Adipocyte (in vitro differentiated cells): ENCODE measurements around the gene ACCS.

ENCODE experiments used
- DNase-seq: peaks from one replicate; pipeline ENCODE4 v3.0.0-alpha.2; 2015; ENCODE audit warnings: low read depth
- H3K27me3 ChIP-seq: replicated peaks from 2 replicates; pipeline ENCODE4 v1.7.0; 2013; ENCODE audit warnings: mild to moderate bottlenecking, low read length, moderate library complexity; ENCODE audit not compliant: control insufficient read depth, insufficient read depth
- H3K36me3 ChIP-seq: 2 replicates; pipeline ENCODE4 v1.7.0; 2013; ENCODE audit warnings: low read length, mild to moderate bottlenecking, moderate library complexity; ENCODE audit not compliant: control insufficient read depth, insufficient read depth, severe bottlenecking
- H3K4me1 ChIP-seq: 2 replicates; pipeline ENCODE4 v1.7.0; 2013; ENCODE audit warnings: mild to moderate bottlenecking, low read length, moderate library complexity; ENCODE audit not compliant: control insufficient read depth, insufficient read depth
- H3K4me3 ChIP-seq: 2 replicates; pipeline ENCODE4 v1.7.0; 2013; ENCODE audit warnings: mild to moderate bottlenecking, low read length, moderate library complexity
- H3K9ac ChIP-seq: 2 replicates; pipeline ENCODE4 v1.7.0; 2013; ENCODE audit warnings: mild to moderate bottlenecking, low read length, moderate library complexity
- H3K9me3 ChIP-seq: 2 replicates; pipeline ENCODE4 v1.7.0; 2013; ENCODE audit warnings: mild to moderate bottlenecking, low read length, moderate library complexity; ENCODE audit not compliant: control insufficient read depth

ACCS gene

DNA sequence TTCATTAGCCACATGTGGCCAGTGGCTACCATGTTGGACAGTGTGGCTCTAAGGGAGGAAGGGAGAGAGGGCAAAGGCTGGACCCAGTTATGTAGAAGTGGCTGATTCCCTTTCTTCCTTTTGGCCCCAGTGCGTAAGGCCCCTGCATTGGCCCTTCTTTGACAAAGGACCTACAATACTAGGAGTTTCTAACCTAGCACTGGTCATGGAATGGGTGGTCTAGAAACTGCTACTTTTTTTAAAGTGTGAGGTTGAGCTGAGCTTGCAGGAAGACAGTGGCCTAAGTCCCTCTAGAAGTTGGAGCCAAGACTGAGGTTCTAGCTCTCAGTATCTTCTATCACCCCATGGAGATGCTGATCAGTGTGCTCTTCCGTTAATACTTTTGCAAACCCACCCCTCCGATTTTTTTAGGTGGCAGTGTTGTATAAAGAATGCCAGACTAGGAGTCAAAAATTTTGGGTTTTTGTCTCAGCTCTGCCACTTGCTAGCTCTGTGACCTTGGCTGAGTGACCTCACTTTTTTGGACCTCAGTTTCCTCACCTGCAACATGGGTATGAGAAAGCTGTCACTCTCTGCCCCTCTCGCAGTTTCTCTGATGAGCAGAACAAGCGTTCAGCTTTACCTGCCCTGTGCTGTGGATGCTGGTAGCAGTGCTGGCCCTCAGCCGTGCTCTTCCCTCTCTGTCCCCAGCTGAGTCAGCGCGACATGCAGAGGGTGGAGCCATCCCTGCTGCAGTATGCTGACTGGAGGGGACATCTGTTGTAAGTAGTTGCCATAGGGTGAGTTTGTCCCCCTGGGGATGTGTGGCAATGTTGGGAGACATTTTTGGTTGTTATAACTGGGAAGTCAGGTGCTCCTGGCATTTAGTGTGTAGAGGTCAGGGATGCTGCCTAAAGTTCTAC, 6.9 kb downstream of the ACCS start:
- no peak for DNase-seq

DNA sequence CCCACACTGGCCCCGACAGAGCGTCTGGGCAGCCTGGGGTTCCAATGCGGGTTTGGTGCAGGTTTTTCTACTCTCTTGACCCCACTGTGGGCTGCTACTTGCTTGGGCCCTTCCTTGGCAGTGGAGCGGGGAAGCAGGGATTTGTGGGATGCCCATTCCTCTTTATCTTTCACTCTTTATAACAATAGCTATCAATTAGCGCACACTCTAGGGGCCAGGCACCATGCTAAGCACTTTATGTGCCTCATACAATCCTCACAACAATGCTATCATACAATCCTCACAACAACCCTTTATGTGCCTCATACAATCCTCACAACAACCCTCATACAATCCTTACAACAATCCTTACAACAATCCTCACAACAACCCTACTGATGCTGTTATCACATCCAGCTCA, 12.7 kb downstream of the ACCS start:
- H3K27me3 ChIP-seq = no peaks in the 10 kb centered on the region
- no peak overlapping the region for H3K9ac ChIP-seq
- H3K4me1 ChIP-seq = no peaks in the 10 kb centered on the region
- peaks cover 50% of the 10 kb centered on the region for H3K36me3 ChIP-seq
- no peak for DNase-seq
- no peaks in the 10 kb centered on the region for H3K9me3 ChIP-seq
- no peak overlapping the region for H3K4me3 ChIP-seq

More for the DNA sequence above, 6.9 kb downstream of the ACCS start:
- Histone ChIP-seq H3K36me3 (peaks cover 42% of the 10 kb centered on the region), H3K9me3 (no peaks in the 10 kb centered on the region), H3K27me3 (no peaks in the 10 kb centered on the region), H3K9ac (no peak overlapping the region), H3K4me1 (no peaks in the 10 kb centered on the region), H3K4me3 (no peak overlapping the region)

DNA sequence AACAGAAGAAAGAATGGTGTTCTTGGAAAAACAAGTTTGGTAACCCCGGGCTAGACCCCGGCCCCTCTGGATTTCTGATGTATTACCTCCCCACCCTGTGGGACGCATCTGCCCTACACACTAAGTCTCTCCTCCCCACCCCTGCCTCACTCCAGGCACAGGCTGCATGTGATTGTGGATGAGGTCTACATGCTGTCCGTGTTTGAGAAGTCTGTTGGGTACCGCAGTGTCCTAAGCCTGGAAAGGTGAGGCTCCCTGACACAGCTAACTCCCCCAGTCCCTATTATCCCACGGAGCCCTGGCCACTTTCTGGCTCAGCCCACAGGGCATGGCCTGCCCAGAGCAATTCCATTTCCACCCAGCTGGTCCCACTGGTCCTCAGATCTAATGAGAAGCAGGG, 13.3 kb downstream of the ACCS start:
- H3K4me3 ChIP-seq = no peak overlapping the region
- no peaks in the 10 kb centered on the region for H3K4me1 ChIP-seq
- H3K9ac ChIP-seq = no peak overlapping the region
- H3K27me3 ChIP-seq = no peaks in the 10 kb centered on the region
- peaks cover 50% of the 10 kb centered on the region for H3K36me3 ChIP-seq
- H3K9me3 ChIP-seq = no peaks in the 10 kb centered on the region
- no peak for DNase-seq

DNA sequence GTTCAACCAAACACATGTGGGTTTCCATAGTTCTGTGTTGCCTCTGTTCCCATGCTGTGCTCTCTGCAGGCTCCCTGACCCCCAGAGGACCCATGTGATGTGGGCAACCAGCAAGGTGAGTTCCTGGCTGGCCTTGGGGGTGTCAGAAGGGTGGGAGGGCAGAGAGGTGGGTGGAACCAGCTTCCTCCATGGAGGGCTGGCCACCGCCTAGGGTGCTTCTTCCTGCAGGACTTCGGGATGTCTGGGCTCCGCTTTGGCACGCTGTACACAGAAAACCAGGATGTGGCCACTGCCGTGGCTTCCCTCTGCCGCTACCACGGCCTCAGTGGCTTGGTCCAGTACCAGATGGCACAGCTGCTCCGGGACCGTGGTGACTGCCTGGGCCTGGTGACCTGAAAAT, 14.9 kb downstream of the ACCS start:
- no peak overlapping the region for H3K4me3 ChIP-seq
- H3K36me3 ChIP-seq = peaks cover 41% of the 10 kb centered on the region
- no peak overlapping the region for H3K9ac ChIP-seq
- H3K4me1 ChIP-seq = no peaks in the 10 kb centered on the region
- H3K9me3 ChIP-seq = peaks cover 4% of the 10 kb centered on the region
- no peak for DNase-seq
- H3K27me3 ChIP-seq = no peaks in the 10 kb centered on the region

DNA sequence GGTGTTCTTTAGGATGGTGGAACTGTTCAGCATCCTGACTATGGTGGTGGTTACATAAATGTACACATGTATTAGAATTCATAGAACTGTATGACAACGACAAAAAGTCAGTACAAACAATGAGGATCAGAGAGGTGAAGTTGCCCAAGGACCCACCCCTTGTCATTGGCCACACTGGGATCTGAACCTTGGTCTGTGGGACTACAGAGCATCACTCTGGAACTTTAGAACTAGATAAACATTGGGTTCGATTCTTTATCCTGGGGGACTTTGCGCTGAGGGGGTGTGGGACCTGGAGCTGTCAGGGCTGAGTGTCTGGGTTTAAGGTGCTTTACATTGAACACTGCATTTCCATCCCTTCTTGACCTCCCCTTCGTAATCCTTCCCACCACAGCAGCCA, 16.6 kb downstream of the ACCS start:
- Histone ChIP-seq H3K9me3 (peaks cover 4% of the 10 kb centered on the region), H3K27me3 (no peaks in the 10 kb centered on the region), H3K9ac (no peak overlapping the region), H3K4me1 (no peaks in the 10 kb centered on the region), H3K4me3 (no peak overlapping the region), H3K36me3 (peaks cover 34% of the 10 kb centered on the region)
- no peak for DNase-seq

DNA sequence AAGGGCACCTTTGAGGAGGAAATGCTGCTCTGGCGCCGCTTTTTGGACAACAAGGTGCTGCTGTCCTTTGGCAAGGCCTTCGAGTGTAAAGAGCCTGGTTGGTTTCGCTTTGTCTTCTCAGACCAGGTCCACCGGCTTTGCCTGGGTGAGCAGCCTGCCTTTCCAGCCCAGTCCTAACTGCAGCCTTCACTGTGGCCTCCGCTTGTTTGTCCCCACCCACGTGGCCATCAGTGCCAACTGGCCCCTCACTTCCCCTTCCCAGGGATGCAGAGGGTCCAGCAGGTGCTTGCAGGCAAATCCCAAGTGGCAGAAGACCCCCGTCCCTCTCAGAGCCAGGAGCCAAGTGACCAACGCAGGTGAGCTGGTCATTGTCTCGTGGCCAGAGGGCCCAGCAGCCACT, 17.4 kb downstream of the ACCS start:
- Histone ChIP-seq H3K9ac (no peak overlapping the region), H3K4me3 (no peak overlapping the region), H3K36me3 (peaks cover 30% of the 10 kb centered on the region), H3K9me3 (peaks cover 4% of the 10 kb centered on the region), H3K4me1 (no peaks in the 10 kb centered on the region), H3K27me3 (no peaks in the 10 kb centered on the region)
- DNase-seq = no peak

DNA sequence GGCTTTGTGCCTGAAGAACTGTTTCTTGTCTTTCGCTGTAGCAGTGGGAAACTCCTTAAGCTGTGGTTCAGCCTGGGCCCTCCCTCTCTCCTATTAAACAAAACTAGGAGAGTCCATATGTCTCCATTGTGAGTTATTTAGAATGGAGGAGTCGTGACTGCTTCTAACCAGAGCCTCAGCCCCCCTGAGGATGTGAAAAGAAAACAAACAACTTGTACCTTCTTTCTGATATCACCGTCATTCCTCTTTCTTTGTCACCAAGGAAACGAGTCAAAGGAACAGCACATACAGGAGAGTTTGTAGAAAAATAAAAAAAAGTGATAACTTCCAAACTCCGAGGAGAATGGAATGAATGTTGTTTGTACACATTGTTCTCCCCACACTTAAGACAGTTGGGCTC, 17.8 kb downstream of the ACCS start:
- H3K9ac ChIP-seq = no peak overlapping the region
- H3K4me1 ChIP-seq = no peaks in the 10 kb centered on the region
- H3K9me3 ChIP-seq = peaks cover 4% of the 10 kb centered on the region
- no peaks in the 10 kb centered on the region for H3K27me3 ChIP-seq
- peaks cover 25% of the 10 kb centered on the region for H3K36me3 ChIP-seq
- DNase-seq = no peak
- H3K4me3 ChIP-seq = no peak overlapping the region

DNA sequence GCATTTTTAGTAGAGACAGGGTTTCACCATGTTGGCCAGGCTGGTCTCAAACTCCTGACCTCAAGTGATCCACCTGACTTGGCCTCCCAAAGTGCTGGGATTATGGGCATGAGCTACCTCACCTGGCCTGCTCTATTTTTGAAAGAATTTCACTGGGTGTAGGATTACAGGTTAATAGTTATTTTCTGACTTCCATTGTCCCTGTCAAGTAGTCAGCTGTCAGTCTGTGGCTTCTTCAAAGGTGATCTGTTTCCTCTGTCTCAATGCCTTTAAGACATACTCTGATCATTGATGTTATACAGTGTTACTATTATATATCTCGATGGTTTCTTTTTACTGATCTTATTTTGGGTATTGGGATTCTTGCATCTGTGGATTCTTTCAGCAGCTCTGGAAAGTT, 19.3 kb downstream of the ACCS start:
- no peak overlapping the region for H3K9ac ChIP-seq
- no peak for DNase-seq
- peaks cover 18% of the 10 kb centered on the region for H3K36me3 ChIP-seq
- H3K4me1 ChIP-seq = no peaks in the 10 kb centered on the region
- peaks cover 4% of the 10 kb centered on the region for H3K9me3 ChIP-seq
- H3K4me3 ChIP-seq = no peak overlapping the region
- H3K27me3 ChIP-seq = no peaks in the 10 kb centered on the region

DNA sequence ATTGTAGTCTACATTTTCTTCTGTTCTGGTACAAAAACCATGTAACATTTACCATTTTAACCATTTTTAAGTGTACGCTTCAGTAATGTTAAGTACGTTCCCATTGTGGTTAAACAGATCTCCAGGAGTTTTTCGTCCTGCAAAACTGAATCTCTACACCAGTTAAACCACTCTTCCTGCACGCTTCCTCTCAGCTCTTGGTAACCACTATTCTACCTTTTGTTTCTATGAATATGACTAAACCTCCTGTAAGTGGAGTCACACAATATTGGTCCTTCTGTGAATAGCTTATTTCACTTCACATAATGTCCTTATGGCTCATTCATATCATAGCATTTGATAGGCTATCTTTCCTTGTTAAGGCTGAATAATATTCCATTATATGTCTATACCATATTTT, 22.3 kb downstream of the ACCS start:
- Histone ChIP-seq H3K36me3 (peaks cover 4% of the 10 kb centered on the region), H3K4me3 (no peak overlapping the region), H3K9ac (no peak overlapping the region), H3K4me1 (no peaks in the 10 kb centered on the region), H3K9me3 (peaks cover 4% of the 10 kb centered on the region), H3K27me3 (no peaks in the 10 kb centered on the region)
- no peak for DNase-seq

DNA sequence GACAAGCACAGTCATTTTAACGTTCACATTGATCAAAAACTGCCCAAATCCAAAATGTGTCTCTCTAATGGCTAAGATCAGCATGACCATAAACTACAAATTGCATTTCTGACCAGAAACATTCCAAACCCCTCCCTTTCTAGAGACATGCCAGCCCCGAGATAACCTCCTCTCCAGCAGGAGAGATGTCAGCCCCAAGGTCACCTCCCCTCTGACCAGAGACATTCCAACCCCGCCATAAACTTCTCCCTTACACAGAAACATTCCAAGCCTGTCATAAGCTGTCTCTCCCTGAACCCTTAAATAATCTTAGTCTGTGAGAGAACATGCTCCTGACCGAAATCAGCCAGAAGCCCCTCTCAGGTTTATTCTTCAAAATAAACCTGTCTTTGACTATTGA, 22.8 kb downstream of the ACCS start:
- H3K36me3 ChIP-seq = peaks cover under 1% of the 10 kb centered on the region
- H3K9me3 ChIP-seq = peaks cover 4% of the 10 kb centered on the region
- H3K4me3 ChIP-seq = no peak overlapping the region
- no peak for DNase-seq
- H3K4me1 ChIP-seq = no peaks in the 10 kb centered on the region
- no peaks in the 10 kb centered on the region for H3K27me3 ChIP-seq
- no peak overlapping the region for H3K9ac ChIP-seq

DNA sequence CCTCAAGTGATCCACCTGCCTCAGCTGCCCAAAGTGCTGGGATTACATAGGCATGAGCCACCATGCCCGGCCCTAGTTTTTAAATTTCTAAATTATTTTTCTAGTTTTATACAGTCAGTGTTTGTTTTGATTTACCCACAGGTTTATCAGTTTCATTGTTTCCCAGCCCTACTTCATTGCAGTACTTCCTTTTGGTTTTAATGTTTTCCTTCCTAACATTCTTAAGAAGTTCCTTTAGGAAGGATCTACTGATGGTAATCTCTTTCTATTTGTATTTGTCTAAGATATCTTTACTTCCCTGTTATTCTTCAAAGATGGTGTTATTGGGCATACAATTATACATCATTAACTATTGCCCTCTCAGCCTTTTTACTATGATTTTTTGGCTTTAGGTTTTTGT, 24.5 kb downstream of the ACCS start:
- Histone ChIP-seq H3K9ac (no peak overlapping the region), H3K36me3 (no peaks in the 10 kb centered on the region), H3K4me3 (no peak overlapping the region), H3K27me3 (no peaks in the 10 kb centered on the region), H3K9me3 (peaks cover under 1% of the 10 kb centered on the region), H3K4me1 (peaks cover 3% of the 10 kb centered on the region)
- no peak for DNase-seq
